Measurements from ENCODE around the gene TRIO. TPM values are rescaled to one million over a fixed set of nuclear protein-coding genes. Genes with fewer than 3 reads are reported as not detected.

TRIO gene
- total and polyA plus RNA-seq, 2 of the 8 experiments (the other 6 are each of a cell fraction or from before 2014, with no cell fraction given) = 35.1 to 69.1 TPM

DNA sequence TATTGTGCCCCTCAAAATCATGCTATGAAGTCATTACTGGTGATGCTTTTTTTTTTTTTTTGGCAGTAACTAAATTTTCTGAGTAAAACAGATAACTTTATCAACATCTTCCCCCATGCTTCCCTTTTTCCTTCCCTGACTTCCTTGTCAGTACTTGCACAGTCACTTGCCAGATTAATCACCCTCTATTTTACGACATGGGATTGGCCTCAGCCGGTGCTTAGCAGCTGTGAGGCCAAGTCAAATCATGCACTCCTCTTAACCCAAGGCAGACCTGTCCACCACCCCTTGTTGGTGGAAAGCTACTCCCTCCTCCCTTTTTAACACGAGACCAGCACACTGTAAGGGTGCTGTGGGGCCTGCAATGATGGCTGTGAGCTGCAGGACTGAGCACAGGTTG is 320.5 kb downstream of the TRIO start:
- POLR2A ChIA-PET (ENCODE audit: partially characterized antibody) = no interaction called here
- Histone ChIP-seq H2AFZ (ENCODE audit: low read length) (no peak overlapping the region), H3K14ac (ENCODE audit: insufficient read length) (no peak overlapping the region), H3K36me3 (ENCODE audit: control insufficient read depth in 2 of 4, insufficient read depth in 4 of 4, low read length in 3 of 4) (peaks cover 4 to 27% (median 22%) of the 10 kb centered on the region in 4 experiments; a peak in 7 of 8 replicates), H3K4me1 (replicated peaks in 1 of 4; ENCODE audit: control insufficient read depth in 3 of 4, insufficient read depth in 4 of 4, low read length in 3 of 4) (peaks cover 0 to 4% (median 1%) of the 10 kb centered on the region in 4 experiments; a peak in 3 of 7 replicates), H4K8ac (ENCODE audit: extremely low read depth, insufficient read depth, low read length) (no peak overlapping the region), H3K27me3 (replicated peaks in 1 of 4; ENCODE audit: control insufficient read depth in 3 of 4, extremely low read depth in 1 of 4, insufficient read depth in 3 of 4, low read length in 3 of 4) (no peaks in the 10 kb centered on the region; a peak in 1 of 7 replicates), H3K79me1 (ENCODE audit: low read depth, low read length) (no peaks in the 10 kb centered on the region), H3K4me3 (ENCODE audit: extremely low read depth in 1 of 4, insufficient read depth in 2 of 4, low read depth in 3 of 4, low read length in 4 of 4) (no peak overlapping the region), H3K23ac (ENCODE audit: insufficient read length) (no peak overlapping the region), H4K91ac (replicated peaks; ENCODE audit: insufficient read length, low read length) (no peak overlapping the region), H4K20me1 (replicated peaks in 1 of 2; ENCODE audit: control insufficient read depth in 1 of 2, insufficient read depth in 2 of 2, low read length in 2 of 2) (peaks cover 0 to 2% of the 10 kb centered on the region in 2 experiments), H3K18ac (ENCODE audit: extremely low read depth, low read length) (no peak overlapping the region), H3K4ac (replicated peaks; ENCODE audit: insufficient read length, low read depth, low read length) (no peak overlapping the region), H3K9ac (replicated peaks in 1 of 4; ENCODE audit: extremely low read depth in 1 of 4, low read depth in 3 of 4, low read length in 3 of 4) (no peak overlapping the region), H3K27ac (ENCODE audit: low read depth, low read length) (no peak overlapping the region), H2BK15ac (ENCODE audit: low read length) (no peak overlapping the region), H3K56ac (replicated peaks; ENCODE audit: insufficient read length, low read depth, low read length) (no peak overlapping the region), H2BK20ac (ENCODE audit: low read length) (no peak overlapping the region), H2BK120ac (replicated peaks; ENCODE audit: low read depth, low read length) (no peak overlapping the region), H2BK5ac (ENCODE audit: low read depth, low read length) (peak overlapping the region; percentile 45; the same call in 1 of the 2 replicates), H3K23me2 (ENCODE audit: low read depth, low read length) (no peaks in the 10 kb centered on the region; the same call in 1 of the 2 replicates), H3K9me3 (ENCODE audit: insufficient read depth in 2 of 2, low read depth in 1 of 2, low read length in 1 of 2) (no peaks in the 10 kb centered on the region), H3K79me2 (ENCODE audit: control insufficient read depth in 1 of 2, insufficient read depth in 2 of 2, low read length in 2 of 2) (no peaks in the 10 kb centered on the region), H4K5ac (ENCODE audit: insufficient read length, low read depth, low read length) (no peak overlapping the region), H2BK12ac (ENCODE audit: low read depth, low read length) (no peak overlapping the region), H2AK5ac (ENCODE audit: low read depth, low read length) (no peak overlapping the region), H3K4me2 (ENCODE audit: insufficient read depth in 1 of 2, low read depth in 2 of 2, low read length in 2 of 2) (no peak overlapping the region; a peak in 1 of 4 replicates)
- CTCF ChIA-PET (ENCODE audit: partially characterized antibody) = interaction anchor here (0.9 to 1.8 kb wide), 4 partner anchors 17 to 185 kb away, joined by 3 to 4 read pairs (median 4); no protein-coding TSS in a partner anchor
- no peak for DNase-seq (ENCODE audit: low read depth in 1 of 2, low spot score in 2 of 2)
- no peak for TF ChIP-seq EGR1 (IDR thresholded peaks at IDR 0.05; ENCODE audit: borderline replicate concordance, low read depth, low read length)
- no peak for TF ChIP-seq ZNF274 (IDR thresholded peaks at IDR 0.05; ENCODE audit: borderline replicate concordance, extremely low read depth, low read length)
- TF ChIP-seq SIX5 (IDR thresholded peaks at IDR 0.05; ENCODE audit: low read depth, low read length) = no peak
- TF ChIP-seq, protein P1, sequence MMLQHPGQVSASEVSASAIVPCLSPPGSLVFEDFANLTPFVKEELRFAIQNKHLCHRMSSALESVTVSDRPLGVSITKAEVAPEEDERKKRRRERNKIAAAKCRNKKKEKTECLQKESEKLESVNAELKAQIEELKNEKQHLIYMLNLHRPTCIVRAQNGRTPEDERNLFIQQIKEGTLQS (IDR thresholded peaks at IDR 0.05; ENCODE audit: insufficient read depth, low read depth, low read length) = no peak
- TF ChIP-seq, protein P2, sequence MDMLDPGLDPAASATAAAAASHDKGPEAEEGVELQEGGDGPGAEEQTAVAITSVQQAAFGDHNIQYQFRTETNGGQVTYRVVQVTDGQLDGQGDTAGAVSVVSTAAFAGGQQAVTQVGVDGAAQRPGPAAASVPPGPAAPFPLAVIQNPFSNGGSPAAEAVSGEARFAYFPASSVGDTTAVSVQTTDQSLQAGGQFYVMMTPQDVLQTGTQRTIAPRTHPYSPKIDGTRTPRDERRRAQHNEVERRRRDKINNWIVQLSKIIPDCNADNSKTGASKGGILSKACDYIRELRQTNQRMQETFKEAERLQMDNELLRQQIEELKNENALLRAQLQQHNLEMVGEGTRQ (IDR thresholded peaks at IDR 0.05; ENCODE audit: low read length) = no peak
- no peak for TF ChIP-seq SP4 (IDR thresholded peaks at IDR 0.05; ENCODE audit: low read length)
- TF ChIP-seq POU5F1 (IDR thresholded peaks at IDR 0.05; ENCODE audit: low read depth, low read length) = no peak
- TF ChIP-seq SAP30 (IDR thresholded peaks at IDR 0.05; ENCODE audit: insufficient read depth, insufficient replicate concordance, low read length) = no peak
- TF ChIP-seq CBX8 (IDR thresholded peaks at IDR 0.05; ENCODE audit: borderline replicate concordance, low read depth, low read length) = no peak
- TF ChIP-seq SIN3A (conservative IDR thresholded peaks at IDR 0.05 in 1 of 2, IDR thresholded peaks at IDR 0.05 in 1 of 2; ENCODE audit: low read depth in 1 of 2, low read length in 2 of 2) = no peak
- no peak for TF ChIP-seq GTF2F1 (IDR thresholded peaks at IDR 0.05; ENCODE audit: borderline replicate concordance, low read depth, low read length)
- no peak for TF ChIP-seq RBBP5 (IDR thresholded peaks at IDR 0.05; ENCODE audit: borderline replicate concordance, low read depth, low read length)
- WGBS, 2 experiments (ENCODE audit: extremely low coverage in 1 of 2, insufficient coverage in 1 of 2, insufficient read length in 1 of 2, insufficient replicate concordance in 2 of 2, low coverage in 1 of 2, low lambda C conversion rate in 2 of 2, missing lambda C conversion rate in 1 of 2) = 89% methylated on average over 3 of the region's 3 CpGs; no CpG with 5 or more reads in 1 of the 2 experiments
- FAIRE-seq = no peak
